Activated CD8-positive, alpha-beta memory T cell treated with anti-CD3 and anti-CD28 coated beads for 36 hours (primary cell): ENCODE measurements around the gene TAF8. TPM values are rescaled to one million over a fixed set of nuclear protein-coding genes. Genes with fewer than 3 reads are reported as not detected.

Source experiments
- CTCF ChIA-PET: fragments of 350-600 bp; sonication (Branson Sonifier 250); formaldehyde crosslinking; loops from one replicate; lab custom pipeline; 2021; ENCODE audit warnings: antibody characterized with exemption; lab: Charles Lee
- POLR2A ChIA-PET: fragments of 350-600 bp; sonication (Branson Sonifier 250); formaldehyde crosslinking; loops from one replicate; lab custom pipeline; 2021; ENCODE audit warnings: antibody characterized with exemption; lab: Charles Lee
- total RNA-seq, 2 experiments: library from RNA; stranded (reverse); gene quantifications; one replicate each; pipeline ENCODE4 v1.2.3, GENCODE V29; 2021

The TAF8 gene
- total RNA-seq, 2 experiments from 2014 or later = 42.9 to 45.7 TPM

- ChIA-PET POLR2A (no interaction called here), CTCF (interaction anchor here (0.8 kb wide), 1 partner anchor 26 kb away, joined by 3 read pairs; no protein-coding TSS in a partner anchor)
These were observed 50.9 kb downstream of the TAF8 start for GRCh38 chr6:42101186-42101657.

DNA sequence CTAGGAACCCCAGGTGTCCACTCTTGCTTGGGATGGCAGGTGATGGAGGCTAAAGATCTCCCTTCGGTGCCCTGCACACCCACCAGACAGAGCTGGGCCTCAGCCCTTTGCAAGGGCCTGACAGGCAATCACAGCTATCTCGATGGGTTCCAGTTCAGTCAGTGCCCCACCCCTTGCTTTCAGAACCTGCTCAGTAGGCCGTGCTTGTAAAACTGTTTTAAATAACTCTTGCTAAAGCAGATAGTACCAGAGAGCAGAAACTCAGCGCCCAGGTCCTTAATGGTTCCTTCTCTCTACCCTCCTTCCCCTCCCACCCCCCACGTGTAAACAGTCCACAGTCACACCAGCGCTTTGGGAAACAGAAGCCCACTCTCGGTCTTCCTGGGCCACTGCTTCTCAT is 52.9 kb downstream of the TAF8 start:
- ChIA-PET POLR2A (no interaction called here), CTCF (interaction anchor here (1.2 to 5.5 kb wide), 11 partner anchors 9 to 66 kb away, joined by 3 to 37 read pairs (median 13); partner anchors contain the start of gene TAF8)

- ChIA-PET POLR2A (interaction anchor here (0.7 to 1.9 kb wide), 2 partner anchors 46 to 54 kb away, joined by 3 to 9 read pairs; partner anchors contain the start of gene TAF8), CTCF (interaction anchor here (0.9 to 5.5 kb wide), 16 partner anchors 9 to 65 kb away, joined by 3 to 37 read pairs (median 6); partner anchors contain the start of gene TAF8)
These were observed 53.4 kb downstream of the TAF8 start for GRCh38 chr6:42103753-42104094.

DNA sequence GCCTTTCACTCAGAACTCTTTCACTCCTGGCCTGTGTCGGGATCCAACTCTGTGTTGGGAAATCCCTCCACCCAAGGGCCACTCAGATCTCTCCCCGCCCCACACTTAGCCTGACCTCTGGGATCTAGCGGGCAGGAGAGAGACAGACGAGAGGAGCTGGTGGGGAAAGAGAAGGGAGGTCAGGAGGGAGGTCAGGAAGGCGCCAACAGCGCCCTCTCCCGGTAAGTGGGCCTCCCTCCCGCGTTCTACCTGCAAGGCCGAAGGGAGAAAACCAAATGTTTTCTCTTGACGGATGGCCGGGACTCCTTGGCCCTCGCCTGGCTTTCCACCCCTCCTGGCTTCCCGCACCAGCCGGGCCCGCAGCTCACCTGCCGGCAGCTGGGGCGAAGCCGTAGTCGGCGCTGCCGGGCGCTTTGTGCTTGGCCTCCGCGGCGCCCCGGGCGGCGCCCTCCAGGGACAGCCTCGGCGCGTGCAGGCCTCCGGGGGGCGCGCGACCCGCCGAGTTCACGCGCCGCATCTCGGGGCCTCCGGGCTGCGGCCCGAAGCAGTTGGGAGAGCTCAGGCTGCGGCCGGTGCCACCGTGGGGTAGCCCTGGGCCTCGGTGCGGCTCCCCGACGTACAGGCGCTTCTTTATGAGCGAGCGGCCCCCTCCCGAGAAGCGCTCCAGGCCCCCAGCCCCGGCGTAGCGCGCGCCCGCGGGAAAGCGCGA is 53.9 kb downstream of the TAF8 start:
- ChIA-PET POLR2A (interaction anchor here (0.7 to 1.9 kb wide), 4 partner anchors 12 to 209 kb away, joined by 3 to 9 read pairs (median 3); partner anchors contain the start of genes TAF8 and USP49), CTCF (interaction anchor here (0.6 to 5.5 kb wide), 31 partner anchors 8 to 456 kb away, joined by 3 to 37 read pairs (median 4); partner anchors contain the start of gene TAF8)

DNA sequence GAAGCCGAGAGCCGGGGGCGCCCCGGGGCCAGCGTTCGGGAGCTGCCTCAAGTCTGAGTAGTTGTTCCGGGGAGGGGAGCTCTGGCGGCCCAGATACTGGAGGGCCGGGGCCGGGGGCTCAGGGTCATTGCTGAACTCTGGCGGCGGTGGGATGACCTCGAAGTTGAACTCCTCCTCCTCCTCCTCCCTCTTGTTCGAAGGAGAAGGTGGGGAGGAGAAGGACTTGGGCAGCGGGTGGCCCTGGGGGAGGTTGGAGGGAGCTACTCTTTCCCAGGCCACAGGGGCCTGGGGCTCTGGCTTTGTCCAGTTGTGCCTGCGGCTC is 54.4 kb downstream of the TAF8 start:
- ChIA-PET POLR2A (interaction anchor here (1.0 to 1.9 kb wide), 3 partner anchors 13 to 209 kb away, joined by 3 to 9 read pairs (median 3); partner anchors contain the start of genes TAF8 and USP49), CTCF (interaction anchor here (0.6 to 5.5 kb wide), 29 partner anchors 11 to 456 kb away, joined by 3 to 37 read pairs (median 4); partner anchors contain the start of gene TAF8)

GRCh38 chr6:42105156-42105648 is 54.9 kb downstream of the TAF8 start:
- POLR2A ChIA-PET = interaction anchor here (1.0 to 1.9 kb wide), 3 partner anchors 13 to 210 kb away, joined by 3 to 9 read pairs (median 3); partner anchors contain the start of genes TAF8 and USP49
- CTCF ChIA-PET = interaction anchor here (0.6 to 5.5 kb wide), 22 partner anchors 11 to 443 kb away, joined by 3 to 37 read pairs (median 5); partner anchors contain the start of gene TAF8

DNA sequence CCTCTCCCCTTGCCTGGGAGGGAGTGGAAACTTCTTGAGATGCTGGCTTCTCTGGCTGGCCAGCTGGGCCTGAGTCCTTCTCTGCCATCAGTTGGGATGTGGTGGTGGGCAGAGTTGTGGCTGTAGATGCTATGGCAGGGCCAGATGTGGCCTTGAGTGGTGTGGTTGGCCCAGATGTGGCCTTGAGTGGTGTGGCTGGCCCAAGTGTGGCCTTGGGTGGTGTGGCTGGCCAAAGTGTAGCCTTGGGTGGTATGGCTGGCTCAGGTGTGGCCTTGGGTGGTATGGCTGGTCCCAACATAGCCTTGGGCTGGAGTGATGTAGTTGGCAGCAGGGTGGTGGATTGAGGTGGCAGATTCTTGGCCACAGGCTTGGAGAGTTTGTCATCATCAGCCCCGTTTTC is 55.4 kb downstream of the TAF8 start:
- ChIA-PET POLR2A (interaction anchor here (1.2 to 1.9 kb wide), 2 partner anchors 56 to 210 kb away, joined by 3 to 9 read pairs; partner anchors contain the start of genes TAF8 and USP49), CTCF (interaction anchor here (1.1 to 5.5 kb wide), 5 partner anchors 11 to 84 kb away, joined by 3 to 37 read pairs (median 24); no protein-coding TSS in a partner anchor)

GRCh38 chr6:42106112-42107023 is 56.0 kb downstream of the TAF8 start:
- ChIA-PET CTCF (interaction anchor here (1.1 to 5.5 kb wide), 2 partner anchors 10 to 84 kb away, joined by 3 to 37 read pairs; no protein-coding TSS in a partner anchor), POLR2A (no interaction called here)

DNA sequence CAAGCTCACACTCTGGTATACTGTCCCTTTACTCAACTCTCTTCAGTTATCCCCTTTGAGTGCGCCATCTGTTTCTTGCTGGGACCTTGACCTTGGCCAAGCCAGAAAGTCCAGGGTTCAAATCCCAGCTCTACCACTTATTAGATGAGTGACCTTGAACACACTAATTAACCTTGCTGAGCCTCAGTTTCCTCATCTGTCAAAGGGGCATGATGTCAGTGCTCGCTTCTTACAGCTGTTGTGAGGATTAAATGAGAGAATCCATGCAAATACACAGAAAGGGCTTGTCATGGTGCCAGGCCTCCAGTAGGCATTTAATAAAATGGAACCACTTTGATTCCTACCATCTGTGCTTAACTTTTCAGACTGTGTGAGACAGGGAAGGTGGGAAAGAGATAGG is 57.7 kb downstream of the TAF8 start:
- CTCF ChIA-PET = no interaction called here
- POLR2A ChIA-PET = no interaction called here

DNA sequence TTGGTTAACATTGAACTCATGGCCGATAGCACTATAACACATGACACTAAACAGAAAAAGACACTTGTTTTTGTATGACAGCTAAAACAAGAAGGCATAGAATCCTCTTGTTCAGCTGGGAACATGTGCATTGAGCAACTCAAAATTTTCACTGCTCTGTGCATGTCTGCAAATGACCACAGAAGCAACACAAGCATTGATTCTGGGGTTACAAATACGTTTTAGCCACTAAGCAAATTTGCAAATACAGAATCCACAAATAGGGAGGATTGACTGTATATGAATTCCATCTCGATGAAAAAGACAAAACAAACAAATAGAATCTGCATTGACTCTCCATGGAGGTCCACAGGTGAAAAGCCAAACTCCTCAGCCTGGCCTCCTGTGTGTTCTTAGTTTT is 60.4 kb downstream of the TAF8 start:
- ChIA-PET CTCF (no interaction called here), POLR2A (no interaction called here)

DNA sequence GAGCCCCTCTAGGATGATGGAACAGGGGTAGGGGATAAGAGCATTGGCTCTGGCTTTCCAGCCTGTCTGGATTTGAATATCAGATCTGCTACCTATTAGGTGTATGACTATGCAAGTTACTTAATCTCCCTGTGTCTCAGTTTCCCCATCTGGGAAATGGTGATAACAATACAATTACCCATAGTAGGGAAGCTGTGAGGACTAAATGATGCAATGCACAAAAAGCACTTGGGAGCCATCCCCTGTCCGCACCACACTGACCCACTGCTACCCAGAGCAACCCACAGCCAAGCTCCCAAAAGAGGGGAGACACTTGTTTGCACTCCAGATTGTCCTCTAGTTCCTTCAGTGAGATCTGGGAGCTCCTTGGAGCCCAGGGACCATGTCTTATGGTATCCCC is 62.0 kb downstream of the TAF8 start:
- ChIA-PET POLR2A (no interaction called here), CTCF (interaction anchor here (1.2 to 1.6 kb wide), 2 partner anchors 9 to 25 kb away, joined by 4 to 6 read pairs; no protein-coding TSS in a partner anchor)

DNA sequence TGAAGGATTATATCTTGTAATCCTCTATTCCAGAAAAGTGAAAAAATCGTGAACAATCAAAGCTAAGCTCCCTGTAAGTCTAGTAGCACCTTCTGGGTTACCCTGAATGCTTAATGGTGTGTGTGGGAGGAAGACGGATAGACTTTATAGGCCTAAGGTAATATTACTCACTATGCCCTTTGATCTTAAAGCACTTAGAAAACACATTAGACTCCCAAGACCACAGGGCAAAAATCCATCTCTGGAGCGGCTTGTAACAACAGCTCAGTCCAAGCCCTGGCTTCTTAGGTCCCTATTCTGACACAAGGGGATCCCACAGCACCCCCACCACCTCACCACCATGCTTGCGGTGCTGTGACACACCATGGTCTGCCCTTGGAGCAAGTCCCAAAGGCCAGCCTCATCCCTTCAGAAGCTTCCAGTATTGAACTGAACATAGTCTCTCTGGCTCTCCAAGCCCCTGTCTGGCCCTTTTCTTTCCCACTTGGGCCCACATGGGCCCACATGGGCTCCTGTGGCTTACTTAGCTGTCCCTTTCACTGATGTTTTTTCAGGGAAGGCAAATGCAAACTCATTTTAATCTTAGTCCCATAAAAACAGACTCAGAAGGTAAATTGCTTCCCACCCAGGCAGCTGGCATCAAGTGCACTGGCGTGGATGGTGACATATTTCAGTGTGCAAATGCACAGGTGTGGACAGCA is 63.8 kb downstream of the TAF8 start:
- ChIA-PET POLR2A (no interaction called here), CTCF (interaction anchor here (0.6 to 6.3 kb wide), 2 partner anchors 10 to 266 kb away, joined by 3 to 37 read pairs; no protein-coding TSS in a partner anchor)

DNA sequence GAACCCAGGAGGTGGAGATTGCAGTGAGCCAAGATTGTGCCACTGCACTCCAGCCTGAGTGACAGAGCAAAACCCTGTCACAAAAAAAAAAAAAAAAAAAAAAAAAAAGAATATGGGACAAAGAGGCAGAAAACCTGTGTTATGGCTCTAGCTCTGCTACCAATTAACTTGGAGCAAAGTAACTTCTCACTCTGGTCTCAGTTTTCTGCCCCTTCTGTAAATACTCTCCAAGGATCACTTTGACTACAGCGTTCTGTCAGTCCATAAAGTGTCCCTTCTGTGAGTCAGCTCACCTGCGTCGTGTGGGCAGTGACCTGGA is 67.5 kb downstream of the TAF8 start:
- POLR2A ChIA-PET = no interaction called here
- CTCF ChIA-PET = interaction anchor here (0.7 to 6.3 kb wide), 2 partner anchors 13 to 52 kb away, joined by 4 to 37 read pairs; no protein-coding TSS in a partner anchor

DNA sequence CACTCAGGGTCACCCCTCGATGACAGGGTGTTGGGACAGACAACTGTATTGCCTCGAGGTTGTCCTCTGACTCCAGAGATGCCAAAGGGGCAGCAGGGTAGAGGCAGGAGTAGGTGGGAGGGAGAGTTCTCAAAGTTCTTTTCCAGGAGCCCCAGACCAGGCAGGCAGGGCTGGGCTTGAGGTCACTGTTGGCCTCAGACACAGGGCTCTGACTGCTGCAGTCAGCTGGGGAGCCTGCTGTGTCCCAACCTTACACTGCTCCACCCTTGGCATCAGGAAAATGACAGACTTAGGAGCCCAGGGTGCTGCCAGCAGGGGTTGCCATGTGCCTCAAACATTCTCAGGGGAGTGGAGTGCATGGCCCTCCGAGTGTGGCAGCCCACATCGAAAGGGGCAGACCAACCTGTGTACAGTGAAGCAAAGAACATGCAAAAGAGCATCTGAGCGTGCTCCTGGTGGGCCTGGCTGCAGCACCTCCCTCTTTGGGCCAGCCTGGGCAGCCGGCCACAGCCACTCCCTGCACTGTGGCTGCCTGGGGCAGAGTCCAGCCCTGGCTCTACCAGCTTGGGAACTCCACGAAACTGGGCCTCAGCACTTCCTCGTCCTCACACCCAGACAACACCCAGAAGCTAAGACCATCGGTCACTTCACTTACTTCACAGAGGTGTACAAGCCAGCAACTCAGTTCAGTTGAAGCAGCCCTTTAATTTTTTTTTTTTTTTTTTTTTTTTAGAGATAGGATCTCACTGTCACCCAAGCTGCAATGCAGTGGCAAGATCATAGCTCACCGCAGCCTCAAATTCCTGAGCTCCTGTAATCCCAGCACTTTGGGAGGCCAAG is 68.1 kb downstream of the TAF8 start:
- POLR2A ChIA-PET = interaction anchor here (0.6 kb wide), 1 partner anchor 1789 kb away, joined by 6 read pairs; no protein-coding TSS in a partner anchor

DNA sequence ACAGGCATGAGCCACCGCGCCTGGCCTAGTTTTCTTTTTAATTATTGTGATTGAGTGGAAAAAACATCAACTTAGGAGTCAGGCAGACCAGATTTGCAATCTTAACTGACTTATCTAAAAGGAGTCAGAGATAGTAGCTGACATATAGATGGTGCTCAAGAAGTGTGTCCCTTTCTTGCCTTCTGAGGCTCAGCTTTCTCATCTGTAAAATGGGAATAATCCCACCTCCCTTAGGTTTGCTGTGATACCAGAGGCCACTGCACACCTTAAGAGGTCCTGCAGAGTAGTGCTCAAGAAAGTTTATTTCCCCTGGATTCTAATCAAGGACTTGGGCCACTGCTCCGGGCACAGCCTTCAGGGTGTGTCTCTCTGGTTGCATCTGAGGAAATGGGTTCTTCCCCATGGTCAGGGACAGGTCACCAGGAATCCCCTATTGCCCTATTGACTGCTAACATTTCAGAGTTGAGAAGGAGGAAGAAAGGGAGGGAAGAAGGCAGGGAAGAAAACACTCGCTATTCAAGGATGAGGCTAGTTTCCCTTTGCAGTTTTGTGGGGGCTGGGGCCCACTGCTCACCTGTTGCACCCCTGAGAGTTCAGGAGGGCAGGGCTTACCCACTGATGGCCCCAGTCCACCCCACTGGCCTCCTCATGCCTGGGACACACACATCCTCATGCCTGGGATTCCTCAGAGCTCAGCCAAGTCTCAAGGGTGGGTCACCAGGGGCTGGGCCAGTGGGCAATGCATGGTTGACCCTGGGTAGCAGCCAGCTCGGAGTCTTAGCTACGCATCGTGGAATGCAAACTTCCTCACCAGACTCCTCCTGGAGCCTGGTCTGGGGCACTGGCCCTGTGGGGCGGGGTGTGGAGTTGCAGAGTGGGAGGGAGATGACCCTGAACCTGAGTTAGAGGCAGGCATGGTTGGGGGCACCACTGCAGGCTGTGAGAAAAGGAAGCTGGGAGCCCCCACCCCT is 70.9 kb downstream of the TAF8 start:
- ChIA-PET CTCF (interaction anchor here (1.2 to 1.7 kb wide), 2 partner anchors 12 to 17 kb away, joined by 3 to 4 read pairs; no protein-coding TSS in a partner anchor), POLR2A (no interaction called here)

More for the DNA sequence above, 68.1 kb downstream of the TAF8 start:
- CTCF ChIA-PET = interaction anchor here (0.7 to 6.3 kb wide), 5 partner anchors 14 to 265 kb away, joined by 4 to 37 read pairs (median 4); no protein-coding TSS in a partner anchor
